AG04450 (cell line): ENCODE results near the gene MSLN. TPM values are rescaled to one million over a fixed set of nuclear protein-coding genes. Genes with fewer than 3 reads are reported as not detected.

Source experiments
- CTCF ChIA-PET: fragments of 300-600, 350-600 bp; formaldehyde crosslinking; extraction: SDS; loops from one replicate; lab custom pipeline; 2022; ENCODE audit warnings: antibody characterized with exemption, inconsistent platforms; lab: Charles Lee
- POLR2A ChIA-PET: fragments of 350-600 bp; formaldehyde crosslinking; extraction: SDS; loops from one replicate; lab custom pipeline; 2021; ENCODE audit warnings: antibody characterized with exemption, inconsistent platforms; lab: Yijun Ruan, JAX
- DNase-seq: peaks from one replicate; pipeline ENCODE4 v3.0.0-alpha.2; 2011; ENCODE audit warnings: low read depth, low spot score
- H3K27ac ChIP-seq: one replicate; pipeline ENCODE4 v1.5.1; 2012; ENCODE audit warnings: low read depth, low read length, control low read depth
- H3K27me3 ChIP-seq: one replicate; pipeline ENCODE4 v1.6.0; 2012; ENCODE audit warnings: low read length; ENCODE audit not compliant: control insufficient read depth, insufficient read depth
- H3K4me3 ChIP-seq: 2 replicates; pipeline ENCODE4 v1.5.1; 2011; ENCODE audit warnings: mild to moderate bottlenecking, low read depth, low read length, control low read depth
- H3K9me3 ChIP-seq: 2 replicates; pipeline ENCODE4 v1.5.1; 2012; ENCODE audit warnings: low read length; ENCODE audit not compliant: control insufficient read depth, insufficient read depth
- polyA plus RNA-seq: library from polyadenylated mRNA; depleted of rRNA; stranded (reverse); fragments of >200 nt; gene quantifications from 2 replicates; pipeline ENCODE4 v1.2.3, GENCODE V29; 2011
- TF ChIP-seq, protein P1 (sequence below): IDR thresholded peaks from 2 replicates; pipeline ENCODE4 v1.5.1; 2011; ENCODE audit warnings: low read depth, low read length, control low read depth, inconsistent platforms

Gene MSLN
- polyA plus RNA-seq, 1 experiment: 0.11 TPM

DNA sequence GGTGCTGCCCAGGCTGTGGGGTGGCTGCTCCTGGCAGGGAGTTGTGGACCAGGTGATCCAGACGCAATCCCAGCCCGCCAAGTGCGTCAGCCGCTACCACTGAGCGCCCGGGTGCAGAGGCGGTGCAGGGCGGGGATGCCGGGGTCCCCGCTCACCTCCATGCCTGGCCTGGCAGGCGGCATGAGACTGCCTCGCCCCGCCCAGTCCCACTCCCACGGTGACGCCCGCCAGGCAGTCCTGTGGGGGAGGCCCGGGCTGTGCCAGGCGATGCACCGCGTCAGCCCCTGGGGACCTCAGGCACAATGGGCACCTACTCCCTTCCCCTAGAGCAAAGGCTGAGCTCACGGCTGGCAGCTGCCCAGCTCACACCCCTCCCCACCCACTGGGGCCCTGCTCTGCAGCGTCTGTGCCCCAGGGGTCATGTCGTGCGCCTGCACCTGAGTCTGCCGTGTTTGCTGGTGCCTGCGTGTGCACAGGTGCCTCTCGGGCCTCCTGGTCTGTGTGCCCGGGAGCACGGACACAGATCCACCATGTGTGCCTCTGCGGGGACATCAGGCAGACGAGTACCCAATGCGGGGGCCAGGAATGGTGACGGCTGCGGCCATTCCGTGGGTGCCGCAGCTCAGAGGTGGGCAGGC is 22.4 kb downstream of the MSLN start:
- POLR2A ChIA-PET: no interaction called here
- Histone ChIP-seq H3K4me3 (no peak overlapping the region), H3K27ac (no peak overlapping the region), H3K9me3 (no peaks in the 10 kb centered on the region; the same call in 1 of the 2 replicates), H3K27me3 (no peaks in the 10 kb centered on the region)
- DNase-seq: no peak
- CTCF ChIA-PET: interaction anchor here (0.5 kb wide), 1 partner anchor 9 kb away, joined by 3 read pairs; no protein-coding TSS in a partner anchor
- TF ChIP-seq, protein P1, sequence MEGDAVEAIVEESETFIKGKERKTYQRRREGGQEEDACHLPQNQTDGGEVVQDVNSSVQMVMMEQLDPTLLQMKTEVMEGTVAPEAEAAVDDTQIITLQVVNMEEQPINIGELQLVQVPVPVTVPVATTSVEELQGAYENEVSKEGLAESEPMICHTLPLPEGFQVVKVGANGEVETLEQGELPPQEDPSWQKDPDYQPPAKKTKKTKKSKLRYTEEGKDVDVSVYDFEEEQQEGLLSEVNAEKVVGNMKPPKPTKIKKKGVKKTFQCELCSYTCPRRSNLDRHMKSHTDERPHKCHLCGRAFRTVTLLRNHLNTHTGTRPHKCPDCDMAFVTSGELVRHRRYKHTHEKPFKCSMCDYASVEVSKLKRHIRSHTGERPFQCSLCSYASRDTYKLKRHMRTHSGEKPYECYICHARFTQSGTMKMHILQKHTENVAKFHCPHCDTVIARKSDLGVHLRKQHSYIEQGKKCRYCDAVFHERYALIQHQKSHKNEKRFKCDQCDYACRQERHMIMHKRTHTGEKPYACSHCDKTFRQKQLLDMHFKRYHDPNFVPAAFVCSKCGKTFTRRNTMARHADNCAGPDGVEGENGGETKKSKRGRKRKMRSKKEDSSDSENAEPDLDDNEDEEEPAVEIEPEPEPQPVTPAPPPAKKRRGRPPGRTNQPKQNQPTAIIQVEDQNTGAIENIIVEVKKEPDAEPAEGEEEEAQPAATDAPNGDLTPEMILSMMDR: no peak

- H3K4me3 ChIP-seq: no peak overlapping the region
- CTCF ChIA-PET: interaction anchor here (0.5 to 1.5 kb wide), 2 partner anchors 10 to 43 kb away, joined by 3 read pairs; partner anchors contain the start of gene CIAO3
- DNase-seq: no peak
- no peaks in the 10 kb centered on the region for H3K27me3 ChIP-seq
- POLR2A ChIA-PET: interaction anchor here (0.7 kb wide), 1 partner anchor 69 kb away, joined by 5 read pairs; no protein-coding TSS in a partner anchor
- TF ChIP-seq, protein P1: no peak
- H3K9me3 ChIP-seq: no peaks in the 10 kb centered on the region; the same call in 1 of the 2 replicates
- no peak overlapping the region for H3K27ac ChIP-seq
Observed at GRCh38 chr16:783404-784161, 23.0 kb downstream of the MSLN start.

- Histone ChIP-seq H3K27ac (no peak overlapping the region), H3K9me3 (no peaks in the 10 kb centered on the region; the same call in 1 of the 2 replicates), H3K4me3 (no peak overlapping the region), H3K27me3 (no peaks in the 10 kb centered on the region)
- POLR2A ChIA-PET: no interaction called here
- no peak for DNase-seq
- TF ChIP-seq, protein P1: no peak
- CTCF ChIA-PET: interaction anchor here (0.8 to 3.6 kb wide), 4 partner anchors 43 to 319 kb away, joined by 3 to 29 read pairs (median 3); partner anchors contain the start of gene CIAO3
Observed at GRCh38 chr16:784431-784830, 23.9 kb downstream of the MSLN start.

DNA sequence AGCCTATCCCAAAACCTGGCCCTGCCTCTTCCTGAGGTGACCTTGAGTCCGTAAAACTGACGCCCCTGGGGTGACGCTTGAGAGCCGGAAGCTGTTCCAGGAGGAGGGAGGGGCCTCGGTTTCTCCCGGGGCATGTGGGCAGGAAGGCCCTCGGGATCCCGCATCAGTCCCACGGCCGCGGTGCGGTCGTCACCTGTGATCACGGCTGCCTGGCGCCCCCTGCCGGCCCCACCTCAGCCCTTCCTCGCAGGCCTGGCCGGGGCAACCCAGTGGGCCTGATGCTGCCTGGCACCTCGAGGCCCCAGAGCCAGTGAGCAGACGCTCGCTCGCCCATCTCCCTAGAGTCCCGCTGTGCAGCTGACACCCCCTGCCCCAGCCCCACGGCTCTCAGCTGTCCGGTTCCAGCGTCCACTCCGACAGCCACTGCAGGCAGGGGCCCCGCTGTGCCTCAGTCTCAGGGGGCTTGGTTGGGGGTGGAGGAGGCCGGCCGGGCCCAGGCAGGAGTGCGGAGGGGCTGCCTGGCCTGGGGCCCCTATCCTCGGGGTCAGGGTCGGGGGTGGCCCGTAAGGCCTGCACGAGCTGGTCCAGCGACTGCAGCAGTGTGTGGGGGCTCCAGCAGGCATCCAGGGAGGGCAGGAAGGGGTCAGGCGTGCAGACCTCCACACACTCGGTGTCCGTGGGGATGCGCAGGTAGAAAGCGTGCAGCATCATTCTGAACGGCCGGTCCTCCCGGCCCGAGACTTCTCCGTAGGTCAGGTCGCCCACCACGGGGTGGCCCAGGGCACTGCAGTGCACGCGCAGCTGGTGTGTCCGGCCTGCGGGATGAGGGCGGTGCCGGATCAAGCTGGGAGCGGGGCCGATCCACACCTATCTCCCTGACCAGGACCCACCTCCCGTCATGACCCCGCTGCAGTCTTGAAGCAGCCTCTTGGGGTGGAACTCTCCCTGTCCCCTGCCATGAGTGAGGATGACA is 25.3 kb downstream of the MSLN start:
- no peak for DNase-seq
- TF ChIP-seq, protein P1: peak; percentile 51
- Histone ChIP-seq H3K27me3 (no peaks in the 10 kb centered on the region), H3K9me3 (no peaks in the 10 kb centered on the region; the same call in 1 of the 2 replicates), H3K27ac (no peak overlapping the region), H3K4me3 (no peak overlapping the region; the same call in 1 of the 2 replicates)
- ChIA-PET POLR2A (interaction anchor here (0.8 kb wide), 1 partner anchor 76 kb away, joined by 4 read pairs; no protein-coding TSS in a partner anchor), CTCF (interaction anchor here (0.5 to 3.6 kb wide), 7 partner anchors 44 to 317 kb away, joined by 3 to 29 read pairs (median 3); partner anchors contain the start of gene CIAO3)
